ENCODE results near the gene GALNT1.

GRCh38 chr18:35642802-35643201, 61.3 kb downstream of the GALNT1 start:
- TF ChIP-seq, protein P1, sequence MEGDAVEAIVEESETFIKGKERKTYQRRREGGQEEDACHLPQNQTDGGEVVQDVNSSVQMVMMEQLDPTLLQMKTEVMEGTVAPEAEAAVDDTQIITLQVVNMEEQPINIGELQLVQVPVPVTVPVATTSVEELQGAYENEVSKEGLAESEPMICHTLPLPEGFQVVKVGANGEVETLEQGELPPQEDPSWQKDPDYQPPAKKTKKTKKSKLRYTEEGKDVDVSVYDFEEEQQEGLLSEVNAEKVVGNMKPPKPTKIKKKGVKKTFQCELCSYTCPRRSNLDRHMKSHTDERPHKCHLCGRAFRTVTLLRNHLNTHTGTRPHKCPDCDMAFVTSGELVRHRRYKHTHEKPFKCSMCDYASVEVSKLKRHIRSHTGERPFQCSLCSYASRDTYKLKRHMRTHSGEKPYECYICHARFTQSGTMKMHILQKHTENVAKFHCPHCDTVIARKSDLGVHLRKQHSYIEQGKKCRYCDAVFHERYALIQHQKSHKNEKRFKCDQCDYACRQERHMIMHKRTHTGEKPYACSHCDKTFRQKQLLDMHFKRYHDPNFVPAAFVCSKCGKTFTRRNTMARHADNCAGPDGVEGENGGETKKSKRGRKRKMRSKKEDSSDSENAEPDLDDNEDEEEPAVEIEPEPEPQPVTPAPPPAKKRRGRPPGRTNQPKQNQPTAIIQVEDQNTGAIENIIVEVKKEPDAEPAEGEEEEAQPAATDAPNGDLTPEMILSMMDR (IDR thresholded peaks at IDR 0.05; ENCODE audit: insufficient read depth, low read length, poor library complexity, severe bottlenecking) = no peak
- TF ChIP-seq EZH2phosphoT487 (conservative IDR thresholded peaks at IDR 0.05; ENCODE audit: low read length) = no peak

All from SU-DHL-6 (cell line).